Thyroid gland (tissue), 4 donors: ENCODE results near the gene EIF1.

Experiments used
- POLR2A ChIP-seq, 2 donors: fragments of 450-650 bp; IDR thresholded peaks; one replicate each; pipeline ENCODE4 v1.6.1; 2017; ENCODE audit warnings: antibody characterized with exemption in 2 of 2, mild to moderate bottlenecking in 2 of 2, moderate library complexity in 1 of 2
- TF ChIP-seq, protein P1 (sequence below), 6 experiments: fragments of 200-600 bp in 3 of 6; fragments of 450-650 bp in 3 of 6; sonication (generic) in 3 of 6; IDR thresholded peaks; one replicate each; pipeline ENCODE4 v1.5.1; 2016 to 2019; ENCODE audit warnings: antibody characterized with exemption in 6 of 6, mild to moderate bottlenecking in 2 of 6, inconsistent platforms in 1 of 6, moderate library complexity in 1 of 6

DNA sequence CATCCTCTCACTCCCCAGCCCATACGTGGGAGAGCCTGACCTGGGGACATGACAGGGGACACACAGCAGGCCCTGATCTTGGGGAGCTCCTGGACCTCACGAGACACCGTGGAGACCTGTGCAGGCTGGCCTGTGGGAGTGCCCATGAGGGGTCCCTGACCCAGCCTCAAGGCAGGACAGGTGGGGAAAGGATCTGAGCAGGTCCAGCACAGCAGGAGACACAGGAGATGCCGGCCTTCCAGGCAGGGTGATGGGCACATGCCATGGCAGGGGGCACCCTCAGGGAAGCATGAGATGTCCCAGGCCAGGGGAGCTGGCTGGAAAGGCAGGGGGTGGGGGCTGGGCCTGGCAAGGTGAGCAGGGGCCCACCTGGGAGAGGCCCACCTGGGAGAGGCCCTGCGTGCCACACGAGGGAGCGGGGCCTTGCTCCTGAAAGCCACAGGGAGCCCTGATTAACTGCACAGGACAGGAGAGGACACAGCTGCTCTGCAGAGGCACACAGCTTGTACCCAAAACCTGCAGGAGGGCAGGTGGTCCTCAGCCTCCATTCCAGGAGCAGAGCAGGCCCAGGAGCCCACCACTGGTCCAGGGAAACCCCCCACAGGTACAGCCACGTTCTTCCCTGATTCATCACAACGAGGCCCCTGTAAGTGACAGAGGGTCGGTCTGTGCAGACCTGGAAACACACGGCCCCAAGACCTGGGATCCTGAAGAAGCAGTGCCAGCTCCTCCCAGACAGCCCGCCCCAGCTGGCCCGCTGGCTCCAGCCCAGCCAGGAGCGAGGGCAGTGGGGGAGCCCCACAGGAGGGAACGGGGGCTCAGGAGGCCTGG, 37.7 kb upstream of the EIF1 start:
- no peak for TF ChIP-seq POLR2A (IDR thresholded peaks at IDR 0.05)
- TF ChIP-seq, protein P1, sequence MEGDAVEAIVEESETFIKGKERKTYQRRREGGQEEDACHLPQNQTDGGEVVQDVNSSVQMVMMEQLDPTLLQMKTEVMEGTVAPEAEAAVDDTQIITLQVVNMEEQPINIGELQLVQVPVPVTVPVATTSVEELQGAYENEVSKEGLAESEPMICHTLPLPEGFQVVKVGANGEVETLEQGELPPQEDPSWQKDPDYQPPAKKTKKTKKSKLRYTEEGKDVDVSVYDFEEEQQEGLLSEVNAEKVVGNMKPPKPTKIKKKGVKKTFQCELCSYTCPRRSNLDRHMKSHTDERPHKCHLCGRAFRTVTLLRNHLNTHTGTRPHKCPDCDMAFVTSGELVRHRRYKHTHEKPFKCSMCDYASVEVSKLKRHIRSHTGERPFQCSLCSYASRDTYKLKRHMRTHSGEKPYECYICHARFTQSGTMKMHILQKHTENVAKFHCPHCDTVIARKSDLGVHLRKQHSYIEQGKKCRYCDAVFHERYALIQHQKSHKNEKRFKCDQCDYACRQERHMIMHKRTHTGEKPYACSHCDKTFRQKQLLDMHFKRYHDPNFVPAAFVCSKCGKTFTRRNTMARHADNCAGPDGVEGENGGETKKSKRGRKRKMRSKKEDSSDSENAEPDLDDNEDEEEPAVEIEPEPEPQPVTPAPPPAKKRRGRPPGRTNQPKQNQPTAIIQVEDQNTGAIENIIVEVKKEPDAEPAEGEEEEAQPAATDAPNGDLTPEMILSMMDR (IDR thresholded peaks at IDR 0.05), result no peak
